ENCODE data around the gene RAP1B.

The RAP1B gene

DNA sequence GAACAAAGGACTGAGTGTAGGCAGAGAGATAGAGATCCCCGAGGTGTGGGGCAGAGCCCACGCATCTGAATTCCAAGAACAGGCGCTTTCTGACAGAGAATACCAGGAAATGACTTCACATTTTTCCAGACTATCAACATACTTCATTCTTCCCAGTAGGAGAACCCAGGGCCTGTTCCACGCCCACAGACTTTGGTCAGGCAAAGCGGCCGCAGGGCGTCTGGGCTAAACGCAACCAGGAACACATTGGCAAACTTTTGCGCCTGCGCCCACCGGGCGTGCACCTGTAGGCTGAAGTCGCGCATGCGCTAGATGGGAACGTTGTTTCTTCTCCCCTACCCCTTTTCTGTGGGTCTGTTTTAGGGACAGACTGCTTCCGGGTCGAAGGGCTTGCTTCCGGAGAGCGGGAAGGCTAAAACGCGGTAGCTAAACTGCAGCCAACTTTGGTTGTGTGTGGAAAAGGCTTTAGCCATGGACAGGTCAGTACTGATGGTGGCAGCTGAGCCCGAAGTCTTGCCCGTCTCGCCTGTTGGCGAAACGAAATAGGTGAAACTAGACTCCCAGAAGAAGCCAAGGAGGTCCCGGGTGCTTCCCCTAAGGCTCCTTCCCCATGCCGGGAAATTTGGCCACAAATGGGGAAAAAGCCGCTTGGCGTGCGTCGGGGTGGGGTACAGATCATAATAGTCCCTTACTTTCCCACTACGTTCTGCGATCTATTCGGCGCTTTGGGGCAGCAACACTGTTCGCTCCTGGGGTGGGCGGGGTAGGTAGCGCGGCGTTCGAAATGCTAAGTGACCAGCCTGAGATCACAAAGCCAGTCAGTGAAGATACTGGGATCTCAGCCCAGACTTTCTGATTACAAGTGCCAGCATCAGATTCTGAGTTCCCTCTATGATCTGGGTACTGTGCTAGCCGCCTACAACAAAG lies 76.2 kb downstream of the RAP1B start, which contains the start of gene NUP107:
NUP107 (plus strand) TSS at position 384 of the 927 bp plus-strand sequence; CDS start at position 472, 88 bp downstream.
- DNase-seq (ENCODE audit: insufficient read length, low spot score): peak; percentile 86
- peak; percentile 95 for FAIRE-seq

- DNase-seq (ENCODE audit: insufficient read length, low spot score) (no peak), FAIRE-seq (no peak)
Observed at GRCh38 chr12:68695454-68695853, 84.8 kb downstream of the RAP1B start.

- DNase-seq (ENCODE audit: insufficient read length, low spot score) (no peak), FAIRE-seq (no peak)
Observed at GRCh38 chr12:68699486-68699885, 88.8 kb downstream of the RAP1B start.

All from GM19239 (cell line).